Neural cell (in vitro differentiated cells): ENCODE data around the gene CNOT4. TPM values are rescaled to one million over a fixed set of nuclear protein-coding genes. Genes with fewer than 3 reads are reported as not detected.

ENCODE experiments used
- H2AFZ ChIP-seq: fragments of 200-600, 300-800 bp; sonication (generic), shearing (Covaris generic); 2 replicates; pipeline ENCODE4 v1.6.0; 2014; ENCODE audit warnings: low read depth, mild to moderate bottlenecking, antibody characterized with exemption, low read length, moderate library complexity
- H3F3A ChIP-seq: fragments of 200-600 bp; shearing (Covaris generic); 2 replicates; pipeline ENCODE4 v1.6.1; 2016; ENCODE audit warnings: mild to moderate bottlenecking, moderate library complexity, mixed read lengths, antibody characterized with exemption, low read length; ENCODE audit not compliant: insufficient read depth, poor library complexity, severe bottlenecking
- H3K27ac ChIP-seq: fragments of 200-600, 300-800 bp; sonication (generic), shearing (Covaris generic); 2 replicates; pipeline ENCODE4 v1.5.1; 2014; ENCODE audit warnings: mild to moderate bottlenecking, low read length, moderate library complexity
- H3K27me3 ChIP-seq: fragments of 300-800, 200-600 bp; sonication (generic), shearing (Covaris generic); 2 replicates; pipeline ENCODE4 v1.6.0; 2014; ENCODE audit warnings: mild to moderate bottlenecking, low read depth, low read length, moderate library complexity; ENCODE audit not compliant: insufficient read depth
- H3K36me3 ChIP-seq: fragments of 300-800, 200-600 bp; sonication (generic), shearing (Covaris generic); 2 replicates; pipeline ENCODE4 v1.5.1; 2014; ENCODE audit warnings: mild to moderate bottlenecking, antibody characterized with exemption, low read length, moderate library complexity; ENCODE audit not compliant: insufficient read depth
- H3K4me2 ChIP-seq: fragments of 300-800, 200-600 bp; sonication (generic), shearing (Covaris generic); 2 replicates; pipeline ENCODE4 v1.6.0; 2014; ENCODE audit warnings: mild to moderate bottlenecking, low read length
- H3K4me3 ChIP-seq: fragments of 300-800, 200-600 bp; sonication (generic), shearing (Covaris generic); 2 replicates; pipeline ENCODE4 v1.5.1; 2014; ENCODE audit warnings: mild to moderate bottlenecking, low read length, moderate library complexity
- H3K79me2 ChIP-seq: fragments of 200-600 bp; shearing (Covaris generic); replicated peaks from 2 replicates; pipeline ENCODE4 v1.6.0; 2014; ENCODE audit warnings: mild to moderate bottlenecking, low read length, moderate library complexity; ENCODE audit not compliant: insufficient read depth
- H3K9ac ChIP-seq: fragments of 300-800, 200-600 bp; sonication (generic), shearing (Covaris generic); 2 replicates; pipeline ENCODE4 v1.6.1; 2016; ENCODE audit warnings: mild to moderate bottlenecking, low read length, mixed read lengths
- H3K9me2 ChIP-seq: fragments of 200-600 bp; shearing (Covaris generic); 2 replicates; pipeline ENCODE4 v1.6.1; 2016; ENCODE audit warnings: mild to moderate bottlenecking, low read length, mixed read lengths; ENCODE audit not compliant: insufficient read depth
- H3K9me3 ChIP-seq: fragments of 200-600, 300-800 bp; sonication (generic), shearing (Covaris generic); 2 replicates; pipeline ENCODE4 v1.6.1; 2016; ENCODE audit warnings: mild to moderate bottlenecking, mixed run types, low read length, moderate library complexity, mixed read lengths
- H4K20me1 ChIP-seq: fragments of 200-600 bp; shearing (Covaris generic); 2 replicates; pipeline ENCODE4 v1.6.1; 2016; ENCODE audit warnings: mild to moderate bottlenecking, mixed run types; ENCODE audit not compliant: insufficient read depth
- EP300 ChIP-seq: fragments of 450-650 bp; conservative IDR thresholded peaks from 2 replicates; pipeline ENCODE4 v1.6.1; 2014; ENCODE audit warnings: antibody characterized with exemption, mild to moderate bottlenecking, moderate library complexity; ENCODE audit not compliant: poor library complexity, severe bottlenecking
- EZH2 ChIP-seq: fragments of 200-600, 300-800 bp; shearing (Covaris generic), sonication (generic); IDR thresholded peaks from 2 replicates; pipeline ENCODE4 v1.6.1; 2014; ENCODE audit warnings: antibody characterized with exemption, low read length, borderline replicate concordance, mild to moderate bottlenecking; ENCODE audit not compliant: insufficient read depth, poor library complexity, severe bottlenecking
- MXI1 ChIP-seq: fragments of 450-650 bp; conservative IDR thresholded peaks from 2 replicates; pipeline ENCODE4 v1.6.1; 2014; ENCODE audit warnings: antibody characterized with exemption, mild to moderate bottlenecking; ENCODE audit not compliant: poor library complexity, severe bottlenecking
- POLR2AphosphoS5 ChIP-seq: IDR thresholded peaks from 2 replicates; pipeline ENCODE4 v1.6.1; 2012
- RAD21 ChIP-seq: fragments of 450-650 bp; conservative IDR thresholded peaks from 2 replicates; pipeline ENCODE4 v1.6.1; 2014; ENCODE audit warnings: antibody characterized with exemption, mild to moderate bottlenecking, moderate library complexity
- SMC3 ChIP-seq: fragments of 450-650 bp; conservative IDR thresholded peaks from 2 replicates; pipeline ENCODE4 v1.6.1; 2014; ENCODE audit warnings: antibody characterized with exemption, mild to moderate bottlenecking, moderate library complexity; ENCODE audit not compliant: poor library complexity
- TAF1 ChIP-seq: IDR thresholded peaks from 2 replicates; pipeline ENCODE4 v1.6.1; 2012; ENCODE audit warnings: low read depth
- polyA plus RNA-seq: library from polyadenylated mRNA; depleted of rRNA; stranded (reverse); fragments of >200 nt; gene quantifications from 2 replicates; pipeline ENCODE4 v1.2.3, GENCODE V29; 2014
- TF ChIP-seq, protein P1 (sequence below): IDR thresholded peaks from 2 replicates; pipeline ENCODE4 v1.6.1; 2012; ENCODE audit warnings: borderline replicate concordance
- TF ChIP-seq, protein P2 (sequence below): fragments of 450-650 bp; IDR thresholded peaks from 2 replicates; pipeline ENCODE4 v1.5.1; 2014; ENCODE audit warnings: antibody characterized with exemption, mild to moderate bottlenecking, moderate library complexity; ENCODE audit not compliant: poor library complexity, severe bottlenecking

Gene CNOT4
- polyA plus RNA-seq, 1 donor from 2014 or later, result 6.4 TPM

DNA sequence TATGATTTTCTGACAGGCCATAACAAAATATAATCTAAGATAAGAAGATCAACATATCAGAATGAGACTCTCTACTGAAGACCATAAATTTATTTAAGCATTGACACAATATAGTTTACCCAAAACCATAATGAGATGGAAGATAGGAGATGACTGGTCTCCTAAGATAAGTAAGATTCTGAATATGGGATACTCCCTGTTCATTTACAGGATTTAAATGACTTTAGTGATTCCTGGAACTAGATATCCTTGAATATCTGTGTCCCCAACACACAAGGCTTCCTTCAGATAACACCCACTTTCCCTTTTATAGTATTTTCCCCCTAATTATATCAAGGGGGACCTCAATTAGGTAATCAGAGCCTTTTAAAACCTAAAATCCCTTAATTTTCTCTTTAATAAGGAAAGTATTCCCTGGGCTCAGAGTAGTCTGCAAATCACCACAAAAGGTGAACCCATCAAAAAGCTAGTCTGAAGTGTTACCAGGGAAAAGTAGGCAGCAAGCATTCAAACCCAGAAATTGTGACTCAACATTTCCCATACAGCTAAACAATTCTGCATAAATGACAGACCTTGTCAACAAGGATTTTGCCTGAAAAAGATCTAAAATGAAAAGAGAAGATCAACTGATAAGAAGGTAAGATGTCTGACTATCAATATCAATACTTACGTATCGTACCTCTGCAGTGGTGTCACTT is 99.9 kb downstream of the CNOT4 start:
- no peaks in the 10 kb centered on the region for H3K27me3 ChIP-seq
- H3K4me3 ChIP-seq, result no peak overlapping the region
- no peak overlapping the region for H3K9ac ChIP-seq
- no peak overlapping the region for H3K4me2 ChIP-seq
- peaks cover 4% of the 10 kb centered on the region for H3K36me3 ChIP-seq
- no peaks in the 10 kb centered on the region for H3K9me2 ChIP-seq
- H3F3A ChIP-seq, result no peaks in the 10 kb centered on the region
- H4K20me1 ChIP-seq, result no peaks in the 10 kb centered on the region
- H3K27ac ChIP-seq, result no peak overlapping the region
- no peaks in the 10 kb centered on the region for H3K9me3 ChIP-seq
- no peaks in the 10 kb centered on the region for H3K79me2 ChIP-seq
- H2AFZ ChIP-seq, result no peak overlapping the region
- TF ChIP-seq RAD21 (no peak), TAF1 (no peak), POLR2AphosphoS5 (no peak), EZH2 (no peak), SMC3 (no peak), EP300 (no peak)
- TF ChIP-seq, protein P1, sequence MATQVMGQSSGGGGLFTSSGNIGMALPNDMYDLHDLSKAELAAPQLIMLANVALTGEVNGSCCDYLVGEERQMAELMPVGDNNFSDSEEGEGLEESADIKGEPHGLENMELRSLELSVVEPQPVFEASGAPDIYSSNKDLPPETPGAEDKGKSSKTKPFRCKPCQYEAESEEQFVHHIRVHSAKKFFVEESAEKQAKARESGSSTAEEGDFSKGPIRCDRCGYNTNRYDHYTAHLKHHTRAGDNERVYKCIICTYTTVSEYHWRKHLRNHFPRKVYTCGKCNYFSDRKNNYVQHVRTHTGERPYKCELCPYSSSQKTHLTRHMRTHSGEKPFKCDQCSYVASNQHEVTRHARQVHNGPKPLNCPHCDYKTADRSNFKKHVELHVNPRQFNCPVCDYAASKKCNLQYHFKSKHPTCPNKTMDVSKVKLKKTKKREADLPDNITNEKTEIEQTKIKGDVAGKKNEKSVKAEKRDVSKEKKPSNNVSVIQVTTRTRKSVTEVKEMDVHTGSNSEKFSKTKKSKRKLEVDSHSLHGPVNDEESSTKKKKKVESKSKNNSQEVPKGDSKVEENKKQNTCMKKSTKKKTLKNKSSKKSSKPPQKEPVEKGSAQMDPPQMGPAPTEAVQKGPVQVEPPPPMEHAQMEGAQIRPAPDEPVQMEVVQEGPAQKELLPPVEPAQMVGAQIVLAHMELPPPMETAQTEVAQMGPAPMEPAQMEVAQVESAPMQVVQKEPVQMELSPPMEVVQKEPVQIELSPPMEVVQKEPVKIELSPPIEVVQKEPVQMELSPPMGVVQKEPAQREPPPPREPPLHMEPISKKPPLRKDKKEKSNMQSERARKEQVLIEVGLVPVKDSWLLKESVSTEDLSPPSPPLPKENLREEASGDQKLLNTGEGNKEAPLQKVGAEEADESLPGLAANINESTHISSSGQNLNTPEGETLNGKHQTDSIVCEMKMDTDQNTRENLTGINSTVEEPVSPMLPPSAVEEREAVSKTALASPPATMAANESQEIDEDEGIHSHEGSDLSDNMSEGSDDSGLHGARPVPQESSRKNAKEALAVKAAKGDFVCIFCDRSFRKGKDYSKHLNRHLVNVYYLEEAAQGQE, result no peak
- TF ChIP-seq, protein P2, sequence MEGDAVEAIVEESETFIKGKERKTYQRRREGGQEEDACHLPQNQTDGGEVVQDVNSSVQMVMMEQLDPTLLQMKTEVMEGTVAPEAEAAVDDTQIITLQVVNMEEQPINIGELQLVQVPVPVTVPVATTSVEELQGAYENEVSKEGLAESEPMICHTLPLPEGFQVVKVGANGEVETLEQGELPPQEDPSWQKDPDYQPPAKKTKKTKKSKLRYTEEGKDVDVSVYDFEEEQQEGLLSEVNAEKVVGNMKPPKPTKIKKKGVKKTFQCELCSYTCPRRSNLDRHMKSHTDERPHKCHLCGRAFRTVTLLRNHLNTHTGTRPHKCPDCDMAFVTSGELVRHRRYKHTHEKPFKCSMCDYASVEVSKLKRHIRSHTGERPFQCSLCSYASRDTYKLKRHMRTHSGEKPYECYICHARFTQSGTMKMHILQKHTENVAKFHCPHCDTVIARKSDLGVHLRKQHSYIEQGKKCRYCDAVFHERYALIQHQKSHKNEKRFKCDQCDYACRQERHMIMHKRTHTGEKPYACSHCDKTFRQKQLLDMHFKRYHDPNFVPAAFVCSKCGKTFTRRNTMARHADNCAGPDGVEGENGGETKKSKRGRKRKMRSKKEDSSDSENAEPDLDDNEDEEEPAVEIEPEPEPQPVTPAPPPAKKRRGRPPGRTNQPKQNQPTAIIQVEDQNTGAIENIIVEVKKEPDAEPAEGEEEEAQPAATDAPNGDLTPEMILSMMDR, result no peak

DNA sequence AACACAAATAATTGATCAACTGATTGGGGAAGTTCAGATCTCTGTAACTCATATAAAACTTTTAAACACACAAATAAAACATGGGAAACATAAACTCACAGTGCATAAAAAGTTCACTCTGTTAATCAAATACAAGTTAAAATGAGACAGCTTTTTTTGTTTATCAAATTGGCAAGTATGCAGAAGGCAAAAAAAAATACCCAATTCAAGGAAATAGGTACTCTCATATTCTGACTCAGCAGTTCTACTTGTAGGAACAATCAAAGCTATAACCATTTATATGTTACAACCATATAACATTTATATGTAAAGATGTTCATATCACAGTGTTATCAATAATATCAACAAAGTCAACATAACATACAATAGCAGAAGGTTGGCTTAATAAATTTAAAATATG is 102.0 kb downstream of the CNOT4 start:
- no peak overlapping the region for H2AFZ ChIP-seq
- H3K4me3 ChIP-seq, result no peak overlapping the region
- no peaks in the 10 kb centered on the region for H3K27me3 ChIP-seq
- no peaks in the 10 kb centered on the region for H4K20me1 ChIP-seq
- no peaks in the 10 kb centered on the region for H3K9me2 ChIP-seq
- no peaks in the 10 kb centered on the region for H3F3A ChIP-seq
- no peak overlapping the region for H3K4me2 ChIP-seq
- no peak for TF ChIP-seq EP300
- TF ChIP-seq, protein P1, result no peak
- TF ChIP-seq MXI1, result no peak
- TF ChIP-seq, protein P2, result no peak
- H3K79me2 ChIP-seq, result no peaks in the 10 kb centered on the region
- H3K36me3 ChIP-seq, result no peaks in the 10 kb centered on the region
- no peak overlapping the region for H3K27ac ChIP-seq
- H3K9ac ChIP-seq, result no peak overlapping the region
- no peaks in the 10 kb centered on the region for H3K9me3 ChIP-seq
